HG02973 (cell line): ENCODE data around the gene ZBTB18.
"Not testable (repeated sequence)": the region's sequence is repeated elsewhere in the genome, so short reads cannot be mapped to it uniquely, and the experiment has no call there.

Source experiments
- ATAC-seq: cut with Tn5 transposase; IDR thresholded peaks from one replicate; pipeline ENCODE4 v1.9.1; 2021; ENCODE audit warnings: moderate library complexity; ENCODE audit not compliant: unreplicated experiment

The ZBTB18 gene

GRCh38 chr1:244050835-244051444, at the start of gene ZBTB18:
ZBTB18 (plus strand) TSS chr1:244051283; CDS start chr1:244051432, 149 bp downstream.
- no peak for ATAC-seq

GRCh38 chr1:244002721-244003120, 48.4 kb upstream of the ZBTB18 start:
- no peak for ATAC-seq

DNA sequence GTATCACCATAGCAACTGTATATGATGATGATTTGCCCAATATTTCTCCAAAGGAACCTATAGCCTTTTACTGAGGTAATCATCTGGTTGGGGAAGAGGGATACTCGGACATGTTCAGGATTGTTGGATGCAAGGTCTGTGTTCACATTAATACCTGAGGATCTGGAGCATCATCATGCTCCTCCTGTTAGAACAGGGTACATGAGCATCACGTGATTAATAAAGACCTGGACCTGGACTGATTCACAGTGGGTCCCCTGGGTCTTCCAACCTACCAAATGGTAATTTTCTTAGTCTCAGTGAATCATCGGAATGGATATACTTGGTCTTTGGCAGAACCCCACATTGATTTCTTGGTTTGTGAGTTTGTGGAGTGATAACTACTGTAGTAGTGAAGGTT, 45.6 kb upstream of the ZBTB18 start:
- ATAC-seq = no peak

DNA sequence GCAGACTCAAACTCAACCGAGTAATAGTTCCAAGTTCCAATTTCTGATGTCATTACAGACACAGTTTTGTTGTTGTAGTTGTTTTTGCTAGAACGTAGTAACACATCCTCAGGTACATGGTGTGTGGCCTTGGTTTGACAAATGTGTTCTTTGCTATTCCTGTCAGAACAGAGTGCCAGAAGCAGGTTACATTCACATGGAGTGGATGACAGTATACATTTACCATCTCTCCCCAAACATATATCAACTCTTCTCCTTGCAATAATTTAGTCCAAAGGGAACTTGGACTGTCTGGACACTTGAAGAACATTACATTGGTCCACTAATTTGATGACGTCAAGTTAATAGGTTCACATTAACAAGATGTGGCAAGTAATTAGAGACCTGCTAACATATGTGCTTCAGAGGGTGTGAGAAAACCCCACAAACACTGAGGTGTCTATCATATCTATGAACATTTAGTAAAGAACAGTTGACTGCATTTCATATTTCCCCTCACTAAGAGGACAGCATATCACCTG, 44.6 kb upstream of the ZBTB18 start:
- ATAC-seq = no peak

- ATAC-seq = no peak
Observed at GRCh38 chr1:244006961-244007360, 44.1 kb upstream of the ZBTB18 start.

DNA sequence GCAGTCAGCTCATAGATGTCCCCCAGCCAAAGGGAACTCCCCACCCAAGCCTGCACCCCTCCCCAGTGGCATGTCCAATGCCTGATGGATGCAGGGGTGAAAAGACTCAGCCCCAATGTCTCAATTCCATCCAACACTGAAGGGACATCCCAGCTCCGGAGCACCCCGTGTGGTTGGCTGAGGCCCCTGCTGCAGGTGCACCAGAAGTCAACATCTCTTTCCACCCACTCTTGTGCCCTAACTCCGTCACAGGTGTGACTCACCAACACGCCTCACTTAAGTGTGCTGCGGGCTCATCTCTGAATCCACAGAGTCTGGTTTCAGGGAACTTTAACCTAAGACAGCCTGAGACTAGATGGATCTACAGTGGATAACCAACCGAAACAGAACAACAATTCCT, 40.9 kb upstream of the ZBTB18 start:
- no peak for ATAC-seq

- no peak for ATAC-seq
Observed at GRCh38 chr1:244010703-244011123, 40.4 kb upstream of the ZBTB18 start.

DNA sequence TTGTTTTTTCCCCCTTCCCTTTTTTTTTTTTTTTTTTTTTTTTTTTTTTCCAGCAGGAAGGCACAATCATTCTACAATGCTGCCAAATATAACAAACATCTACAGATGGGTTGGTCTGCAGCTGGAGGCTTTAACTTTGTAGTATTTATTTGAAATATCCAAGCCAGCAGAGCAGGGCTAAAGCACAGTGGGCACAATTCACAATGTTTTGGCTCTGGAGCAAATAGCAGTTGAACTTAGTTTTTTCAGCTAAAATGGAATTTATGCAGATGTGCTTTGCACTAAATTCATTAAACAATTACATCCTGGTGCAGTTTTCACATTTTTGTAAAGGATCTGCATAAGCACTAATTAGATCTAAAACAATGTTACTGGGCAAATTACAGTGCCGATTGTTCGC, 39.8 kb upstream of the ZBTB18 start:
- no peak for ATAC-seq

GRCh38 chr1:244011786-244012185, 39.3 kb upstream of the ZBTB18 start:
- ATAC-seq = no peak

DNA sequence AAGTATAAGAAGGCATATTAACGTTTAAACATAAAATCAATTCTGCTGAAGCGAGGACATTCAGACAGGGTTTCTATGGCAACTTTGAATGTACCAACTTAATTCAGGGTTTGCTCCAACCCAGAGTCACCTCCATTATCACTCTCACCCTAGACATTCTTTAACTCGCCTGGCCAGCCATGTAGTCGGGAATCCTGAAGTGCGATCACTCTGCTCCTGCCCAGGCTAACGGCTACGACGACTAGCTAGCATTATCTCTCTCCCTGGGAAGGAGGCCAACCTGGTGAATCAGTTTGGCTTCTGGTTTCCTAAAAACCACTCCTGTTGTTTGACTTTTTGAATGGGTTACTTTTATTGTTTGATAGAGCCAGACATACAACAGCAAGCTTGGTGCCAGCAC, 38.9 kb upstream of the ZBTB18 start:
- ATAC-seq = no peak

GRCh38 chr1:244013100-244013499, 38.0 kb upstream of the ZBTB18 start:
- ATAC-seq = no peak

- not testable (repeated sequence) for ATAC-seq
Observed at GRCh38 chr1:244014862-244015261, 36.2 kb upstream of the ZBTB18 start.

DNA sequence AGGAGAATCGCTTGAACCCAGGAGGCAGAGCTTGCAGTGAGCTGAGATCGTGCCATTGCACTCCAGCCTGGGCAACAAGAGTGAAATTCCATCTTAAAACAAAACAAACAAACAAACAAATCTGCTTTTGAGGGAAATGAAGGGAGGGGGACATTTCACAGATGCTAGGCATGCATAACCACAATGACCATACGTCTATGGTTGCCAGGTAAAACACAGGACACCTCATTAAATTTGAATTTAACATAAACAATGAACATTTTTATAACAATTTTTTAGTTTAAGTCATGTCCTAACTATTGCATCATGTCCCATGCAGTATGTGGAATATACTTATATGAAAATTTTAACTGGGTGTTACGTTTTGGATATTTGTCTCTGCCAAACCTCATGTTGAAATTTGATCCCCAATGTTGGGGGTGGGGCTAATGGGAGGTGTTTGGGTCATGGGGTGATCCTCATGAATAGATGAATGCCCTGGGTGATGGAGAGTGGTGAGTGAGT, 31.0 kb upstream of the ZBTB18 start:
- ATAC-seq = no peak

DNA sequence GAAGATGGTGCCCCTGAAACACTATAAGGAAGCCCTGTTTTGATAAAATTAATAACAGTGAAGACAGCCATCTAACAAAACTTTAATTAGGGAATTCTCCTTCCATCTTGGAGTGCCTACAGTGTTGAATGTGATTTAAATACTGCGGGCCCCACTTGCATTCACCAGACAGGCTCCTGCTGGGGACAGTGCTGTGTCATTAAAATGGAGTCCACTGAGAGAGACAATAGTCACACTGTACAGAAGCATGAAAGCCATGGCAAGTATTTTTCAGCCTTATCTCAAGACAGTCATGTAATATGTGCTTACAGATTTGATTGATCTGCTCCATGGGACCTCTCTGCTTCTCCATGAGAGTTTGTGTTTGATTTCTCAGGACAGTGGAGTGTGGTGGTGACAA, 29.7 kb upstream of the ZBTB18 start:
- ATAC-seq = no peak

DNA sequence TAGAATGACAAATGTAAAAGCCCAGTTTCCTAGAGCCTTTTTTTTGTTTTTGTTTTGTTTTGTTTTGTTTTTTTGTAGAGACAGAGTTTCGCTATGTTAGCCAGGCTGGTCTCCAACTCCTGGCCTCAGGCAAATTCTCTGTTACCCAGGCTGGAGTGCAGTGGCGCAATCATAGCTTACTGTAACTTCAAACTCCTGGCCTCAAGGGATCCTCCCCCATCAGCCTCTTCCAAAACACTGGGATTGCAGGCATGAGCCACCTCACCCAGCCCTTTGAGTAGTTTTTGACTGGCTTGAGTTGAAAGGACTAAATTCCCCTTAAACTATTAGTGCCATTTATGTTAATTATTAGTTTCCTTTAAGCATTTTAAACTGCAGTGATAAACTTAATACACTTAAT, 28.8 kb upstream of the ZBTB18 start:
- no peak for ATAC-seq

- no peak for ATAC-seq
Observed at GRCh38 chr1:244022864-244023440, 28.1 kb upstream of the ZBTB18 start.

GRCh38 chr1:244027491-244028145, 23.5 kb upstream of the ZBTB18 start:
- no peak for ATAC-seq

- no peak for ATAC-seq
Observed at GRCh38 chr1:244028701-244029100, 22.4 kb upstream of the ZBTB18 start.

DNA sequence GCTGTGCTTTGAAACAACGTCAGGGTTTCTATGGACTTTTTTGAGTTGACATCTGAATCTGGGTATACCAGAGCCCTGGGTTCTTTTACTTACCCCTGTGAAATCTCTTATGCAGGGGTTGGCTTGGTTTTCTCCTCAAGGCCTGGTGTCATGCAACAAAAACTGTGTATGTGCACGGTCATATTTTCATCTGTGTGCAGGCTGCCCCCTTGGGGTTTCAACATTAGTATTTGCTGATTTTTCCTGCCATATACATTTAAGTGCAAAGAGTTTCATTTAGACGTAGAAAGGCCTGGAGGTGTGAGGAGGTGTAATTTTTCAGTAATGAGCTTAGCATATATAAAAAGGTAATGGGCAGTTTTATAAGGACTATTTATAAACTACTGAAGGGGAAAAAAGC, 22.0 kb upstream of the ZBTB18 start:
- no peak for ATAC-seq

GRCh38 chr1:244030481-244031040, 20.5 kb upstream of the ZBTB18 start:
- no peak for ATAC-seq

GRCh38 chr1:244035358-244035757, 15.7 kb upstream of the ZBTB18 start:
- ATAC-seq = no peak

GRCh38 chr1:244037252-244037651, 13.8 kb upstream of the ZBTB18 start:
- no peak for ATAC-seq
